HEK293 (cell line): ENCODE data around the gene VTA1.

ENCODE experiments used
- CTCF ChIA-PET: fragments of 350-600 bp; formaldehyde crosslinking; extraction: SDS; loops from one replicate; lab custom pipeline; 2021; ENCODE audit warnings: antibody characterized with exemption; lab: Yijun Ruan, JAX
- POLR2A ChIA-PET: fragments of 300-600 bp; formaldehyde crosslinking; extraction: SDS; loops from one replicate; lab custom pipeline; 2020; ENCODE audit warnings: antibody characterized with exemption, inconsistent platforms; lab: Yijun Ruan, JAX
- H3K27ac ChIP-seq: fragments of 200-500 bp; sonication (Bioruptor generic); 2 replicates; pipeline ENCODE4 v1.5.1; 2014; ENCODE audit warnings: low read depth, low read length, control low read depth, inconsistent platforms; ENCODE audit errors: extremely low read depth
- H3K36me3 ChIP-seq, 2 experiments: fragments of 200-500 bp in 1 of 2; sonication (Bioruptor generic) in 1 of 2; 1 replicate in 1 of 2; 2 replicates in 1 of 2; pipeline ENCODE4 v1.5.1; 2014 to 2017; ENCODE audit warnings: inconsistent platforms in 2 of 2, low read length in 2 of 2; ENCODE audit not compliant: control insufficient read depth in 2 of 2, insufficient read depth in 1 of 2
- H3K4me1 ChIP-seq: fragments of 200-500 bp; sonication (Bioruptor generic); 2 replicates; pipeline ENCODE4 v1.5.1; 2014; ENCODE audit warnings: mild to moderate bottlenecking, low read length, inconsistent platforms; ENCODE audit not compliant: control insufficient read depth, insufficient read depth
- H3K4me3 ChIP-seq: 2 replicates; pipeline ENCODE4 v1.5.1; 2011; ENCODE audit warnings: low read depth, mild to moderate bottlenecking, control low read depth, low read length, moderate library complexity
- H3K9me3 ChIP-seq: fragments of 200-500 bp; sonication (Bioruptor generic); 2 replicates; pipeline ENCODE4 v1.5.1; 2014; ENCODE audit warnings: low read depth, low read length, inconsistent platforms; ENCODE audit not compliant: control insufficient read depth, insufficient read depth
- IKZF3 ChIP-seq: fragments of 450-650 bp; IDR thresholded peaks from 2 replicates; pipeline ENCODE4 v1.5.0; 2018; ENCODE audit warnings: missing biosample characterization, mild to moderate bottlenecking, missing genetic modification characterization, moderate library complexity
- KLF17 ChIP-seq: fragments of 450-650 bp; formaldehyde crosslinking; IDR thresholded peaks from 2 replicates; pipeline ENCODE4 v1.5.1; 2016; ENCODE audit warnings: missing biosample characterization, missing genetic modification characterization
- PBX3 ChIP-seq: sonication (generic); formaldehyde crosslinking; IDR thresholded peaks from 2 replicates; pipeline ENCODE4 v1.8.1; 2022; ENCODE audit warnings: mild to moderate bottlenecking, moderate library complexity, missing genetic modification reagents
- SP2 ChIP-seq: fragments of 450-650 bp; formaldehyde crosslinking; IDR thresholded peaks from 2 replicates; pipeline ENCODE4 v1.5.1; 2016; ENCODE audit warnings: missing biosample characterization, missing genetic modification characterization
- TSHZ1 ChIP-seq: fragments of 450-650 bp; formaldehyde crosslinking; IDR thresholded peaks from 2 replicates; pipeline ENCODE4 v1.5.1; 2016; ENCODE audit warnings: missing biosample characterization, missing genetic modification characterization, borderline replicate concordance
- ZBTB8A ChIP-seq: fragments of 450-650 bp; formaldehyde crosslinking; IDR thresholded peaks from 2 replicates; pipeline ENCODE4 v1.5.1; 2016; ENCODE audit warnings: missing biosample characterization, missing genetic modification characterization
- ZFHX2 ChIP-seq: fragments of 450-650 bp; formaldehyde crosslinking; conservative IDR thresholded peaks from 2 replicates; pipeline ENCODE4 v1.5.1; 2016; ENCODE audit warnings: missing biosample characterization, missing genetic modification characterization
- ZNF133 ChIP-seq: fragments of 450-650 bp; formaldehyde crosslinking; IDR thresholded peaks from 2 replicates; pipeline ENCODE4 v1.5.1; 2016; ENCODE audit warnings: missing biosample characterization, missing genetic modification characterization
- ZNF19 ChIP-seq: fragments of 450-650 bp; formaldehyde crosslinking; IDR thresholded peaks from 2 replicates; pipeline ENCODE4; 2016; ENCODE audit warnings: missing biosample characterization, missing genetic modification characterization, low read depth
- ZNF292 ChIP-seq: fragments of 450-650 bp; formaldehyde crosslinking; IDR thresholded peaks from 2 replicates; pipeline ENCODE4 v1.5.1; 2016; ENCODE audit warnings: low read depth, missing biosample characterization, missing genetic modification characterization, borderline replicate concordance
- ZNF354C ChIP-seq: fragments of 450-650 bp; formaldehyde crosslinking; IDR thresholded peaks from 2 replicates; pipeline ENCODE4 v1.5.1; 2016; ENCODE audit warnings: missing biosample characterization, missing genetic modification characterization, low read depth, borderline replicate concordance
- ZNF391 ChIP-seq: fragments of 450-650 bp; formaldehyde crosslinking; IDR thresholded peaks from 2 replicates; pipeline ENCODE4 v1.5.1; 2016; ENCODE audit warnings: low read depth, missing biosample characterization, missing genetic modification characterization, borderline replicate concordance
- ZNF394 ChIP-seq: fragments of 450-650 bp; formaldehyde crosslinking; IDR thresholded peaks from 2 replicates; pipeline ENCODE4 v1.5.1; 2016; ENCODE audit warnings: missing biosample characterization, missing genetic modification characterization, mild to moderate bottlenecking, moderate library complexity, borderline replicate concordance
- ZNF514 ChIP-seq: fragments of 450-650 bp; formaldehyde crosslinking; IDR thresholded peaks from 2 replicates; pipeline ENCODE4 v1.5.1; 2016; ENCODE audit warnings: missing biosample characterization, missing genetic modification characterization
- ZNF518A ChIP-seq: fragments of 450-650 bp; formaldehyde crosslinking; conservative IDR thresholded peaks from 2 replicates; pipeline ENCODE4 v1.5.1; 2016; ENCODE audit warnings: low read depth, missing biosample characterization, missing genetic modification characterization
- ZNF544 ChIP-seq: fragments of 450-650 bp; formaldehyde crosslinking; IDR thresholded peaks from 2 replicates; pipeline ENCODE4 v1.5.0; 2017; ENCODE audit warnings: missing biosample characterization, missing genetic modification characterization
- ZNF624 ChIP-seq: fragments of 450-650 bp; formaldehyde crosslinking; IDR thresholded peaks from 2 replicates; pipeline ENCODE4 v1.5.1; 2017; ENCODE audit warnings: missing biosample characterization, missing genetic modification characterization

Gene VTA1

GRCh38 chr6:142189057-142189456 lies 42.0 kb downstream of the VTA1 start:
- H3K4me1 ChIP-seq: peaks cover 13% of the 10 kb centered on the region
- no peak overlapping the region for H3K4me3 ChIP-seq
- ChIA-PET POLR2A (no interaction called here), CTCF (interaction anchor here (0.5 to 1.7 kb wide), 4 partner anchors 19 to 221 kb away, joined by 3 to 9 read pairs (median 3); no protein-coding TSS in a partner anchor)
- TF ChIP-seq ZFHX2 (tag by site-specific recombination): no peak
- no peak for TF ChIP-seq ZNF391 (tag by site-specific recombination)
- TF ChIP-seq ZNF292 (tag by site-specific recombination): no peak
- TF ChIP-seq IKZF3 (tag by site-specific recombination): no peak
- TF ChIP-seq ZNF354C: no peak
- no peak for TF ChIP-seq ZNF544 (tag by site-specific recombination)
- no peak for TF ChIP-seq TSHZ1
- TF ChIP-seq SP2 (tag by site-specific recombination): no peak
- no peak for TF ChIP-seq ZBTB8A (tag by site-specific recombination)
- no peak for TF ChIP-seq ZNF394 (tag by site-specific recombination)
- TF ChIP-seq KLF17 (tag by site-specific recombination): no peak
- no peak for TF ChIP-seq ZNF19 (tag by site-specific recombination)
- no peak for TF ChIP-seq ZNF624 (tag by site-specific recombination)
- TF ChIP-seq ZNF514: no peak
- TF ChIP-seq PBX3: no peak
- TF ChIP-seq ZNF133: no peak
- TF ChIP-seq ZNF518A (tag by site-specific recombination): no peak
- H3K9me3 ChIP-seq: no peaks in the 10 kb centered on the region
- H3K27ac ChIP-seq: no peak overlapping the region
- peaks cover 0 to 15% of the 10 kb centered on the region in 2 experiments; a peak in 1 of 3 replicates for H3K36me3 ChIP-seq
